Activated CD8-positive, alpha-beta T cell treated with anti-CD3 and anti-CD28 coated beads, Interleukin-2, amount 10 ng/mL, durations not matched to agents 7 days and 5 days (primary cell): ENCODE data around the gene PAM. TPM values are rescaled to one million over a fixed set of nuclear protein-coding genes. Genes with fewer than 3 reads are reported as not detected.
"Not testable (repeated sequence)": the region's sequence is repeated elsewhere in the genome, so short reads cannot be mapped to it uniquely, and the experiment has no call there.

Experiments used
- ATAC-seq: fragments of 150-1000 bp; cut with Tn5 transposase; one replicate; pipeline ENCODE4 v1.10.0; 2021; ENCODE audit warnings: moderate library complexity
- CTCF ChIA-PET: fragments of 350-600 bp; sonication (Branson Sonifier 250); formaldehyde crosslinking; loops from one replicate; lab custom pipeline; 2021; ENCODE audit warnings: antibody characterized with exemption; lab: Charles Lee
- POLR2A ChIA-PET: fragments of 350-600 bp; sonication (Branson Sonifier 250); formaldehyde crosslinking; loops from one replicate; lab custom pipeline; 2021; ENCODE audit warnings: antibody characterized with exemption; lab: Charles Lee
- DNase-seq: peaks from one replicate; pipeline ENCODE4 v3.0.0-alpha.2; 2020
- H3K27ac Mint-ChIP-seq: one replicate; pipeline ENCODE4 v1.8.0; 2021; ENCODE audit warnings: mild to moderate bottlenecking, mixed read lengths
- H3K27me3 Mint-ChIP-seq: one replicate; pipeline ENCODE4 v1.8.0; 2021; ENCODE audit warnings: low read depth, mixed read lengths
- H3K36me3 Mint-ChIP-seq: one replicate; pipeline ENCODE4 v1.8.0; 2021; ENCODE audit warnings: low read depth, mixed read lengths
- H3K4me1 Mint-ChIP-seq: one replicate; pipeline ENCODE4 v1.8.0; 2021; ENCODE audit warnings: low read depth, mixed read lengths
- H3K4me3 Mint-ChIP-seq: one replicate; pipeline ENCODE4 v1.8.0; 2021; ENCODE audit warnings: mild to moderate bottlenecking, mixed read lengths
- H3K9me3 Mint-ChIP-seq: one replicate; pipeline ENCODE4 v1.8.0; 2022; ENCODE audit warnings: mixed read lengths; ENCODE audit not compliant: insufficient read depth
- total RNA-seq, 2 experiments: library from RNA; stranded (reverse); gene quantifications; one replicate each; pipeline ENCODE4 v1.2.3, GENCODE V29; 2021

The PAM gene
- total RNA-seq, 2 experiments from 2014 or later: 16.1 to 16.3 TPM

GRCh38 chr5:102765350-102765749 is 10.2 kb downstream of the PAM start:
- CTCF ChIA-PET: interaction anchor here (2.4 to 3.4 kb wide), 3 partner anchors 7 to 16 kb away, joined by 10 to 21 read pairs (median 10); partner anchors contain the start of gene PAM
- POLR2A ChIA-PET: no interaction called here
- ATAC-seq: peak; percentile 29
- no peaks in the 10 kb centered on the region for H3K9me3 Mint-ChIP-seq
- no peak for DNase-seq
- peak overlapping the region; percentile 25 for H3K27ac Mint-ChIP-seq
- H3K36me3 Mint-ChIP-seq: no peaks in the 10 kb centered on the region
- no peak overlapping the region for H3K4me3 Mint-ChIP-seq
- peaks cover 59% of the 10 kb centered on the region for H3K4me1 Mint-ChIP-seq
- no peaks in the 10 kb centered on the region for H3K27me3 Mint-ChIP-seq

DNA sequence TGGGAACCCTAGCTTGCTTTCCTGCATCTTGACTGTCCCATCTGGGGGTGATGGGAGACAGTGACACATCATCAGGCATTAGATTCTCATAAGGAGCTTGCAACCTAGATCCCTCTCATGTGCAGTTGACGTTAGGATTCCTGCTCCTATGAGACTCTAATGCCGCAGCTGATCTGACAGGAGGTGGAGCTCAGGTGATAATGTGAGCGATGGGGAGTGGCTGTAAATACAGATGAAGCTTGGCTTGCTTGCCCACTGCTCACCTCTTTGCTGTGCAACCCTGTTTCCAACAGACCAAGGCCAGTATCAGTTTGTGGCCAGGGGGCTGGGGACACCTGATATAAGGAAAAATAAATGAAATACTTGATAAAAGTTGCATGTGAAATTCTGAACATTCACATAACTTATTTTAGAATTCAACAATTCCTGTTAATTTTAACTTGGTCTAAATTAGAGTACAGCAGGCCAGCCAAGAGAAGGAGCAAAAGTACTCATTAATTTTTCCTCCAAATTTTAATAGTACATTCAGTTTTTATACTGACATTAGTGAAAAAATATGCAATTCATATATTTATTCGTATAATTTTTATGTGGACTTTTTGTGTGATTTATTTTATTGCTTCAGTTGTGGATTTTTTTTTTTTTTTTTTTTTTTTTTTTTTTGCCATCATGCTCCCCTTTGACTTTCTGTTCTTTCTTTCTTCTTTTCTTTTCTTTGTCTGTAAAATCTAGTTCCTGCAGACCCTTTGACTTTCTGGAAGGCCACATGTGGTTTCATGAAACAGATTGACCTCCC is 11.4 kb downstream of the PAM start:
- no peaks in the 10 kb centered on the region for H3K9me3 Mint-ChIP-seq
- H3K4me1 Mint-ChIP-seq: peaks cover 54% of the 10 kb centered on the region
- H3K4me3 Mint-ChIP-seq: no peak overlapping the region
- no peak overlapping the region for H3K27ac Mint-ChIP-seq
- no peaks in the 10 kb centered on the region for H3K27me3 Mint-ChIP-seq
- no peaks in the 10 kb centered on the region for H3K36me3 Mint-ChIP-seq
- DNase-seq (no peak), ATAC-seq (no peak)
- CTCF ChIA-PET: no interaction called here
- POLR2A ChIA-PET: no interaction called here

GRCh38 chr5:102767862-102768261 is 12.8 kb downstream of the PAM start:
- CTCF ChIA-PET: interaction anchor here (1.0 to 1.3 kb wide), 2 partner anchors 12 kb away, joined by 3 to 5 read pairs; partner anchors contain the start of gene PAM

GRCh38 chr5:102770803-102771202 is 15.7 kb downstream of the PAM start:
- H3K27me3 Mint-ChIP-seq: no peaks in the 10 kb centered on the region
- POLR2A ChIA-PET: no interaction called here
- peaks cover 9% of the 10 kb centered on the region for H3K36me3 Mint-ChIP-seq
- H3K4me3 Mint-ChIP-seq: no peak overlapping the region
- CTCF ChIA-PET: interaction anchor here (0.7 to 2.2 kb wide), 2 partner anchors 9 to 369 kb away, joined by 4 to 10 read pairs; no protein-coding TSS in a partner anchor
- peaks cover 25% of the 10 kb centered on the region for H3K4me1 Mint-ChIP-seq
- no peaks in the 10 kb centered on the region for H3K9me3 Mint-ChIP-seq
- no peak overlapping the region for H3K27ac Mint-ChIP-seq
- no peak for DNase-seq
- ATAC-seq: no peak

More at GRCh38 chr5:102767862-102768261, 12.8 kb downstream of the PAM start:
- POLR2A ChIA-PET: interaction anchor here (0.7 kb wide), 1 partner anchor 12 kb away, joined by 4 read pairs; the partner anchor contains the start of gene PAM
- no peaks in the 10 kb centered on the region for H3K9me3 Mint-ChIP-seq
- no peak overlapping the region for H3K4me3 Mint-ChIP-seq
- H3K4me1 Mint-ChIP-seq: peaks cover 52% of the 10 kb centered on the region
- no peak overlapping the region for H3K27ac Mint-ChIP-seq
- no peak for ATAC-seq
- H3K27me3 Mint-ChIP-seq: no peaks in the 10 kb centered on the region
- peaks cover 2% of the 10 kb centered on the region for H3K36me3 Mint-ChIP-seq
- DNase-seq: no peak

GRCh38 chr5:102771435-102771834 is 16.3 kb downstream of the PAM start:
- no peak for ATAC-seq
- POLR2A ChIA-PET: interaction anchor here (0.7 kb wide), 1 partner anchor 12 kb away, joined by 3 read pairs; no protein-coding TSS in a partner anchor
- no peaks in the 10 kb centered on the region for H3K9me3 Mint-ChIP-seq

GRCh38 chr5:102772273-102772672 is 17.2 kb downstream of the PAM start:
- ChIA-PET CTCF (interaction anchor here (0.9 to 2.2 kb wide), 5 partner anchors 8 to 15 kb away, joined by 3 to 10 read pairs (median 4); no protein-coding TSS in a partner anchor), POLR2A (interaction anchor here (1.0 kb wide), 1 partner anchor 340 kb away, joined by 3 read pairs; no protein-coding TSS in a partner anchor)
- no peaks in the 10 kb centered on the region for H3K27me3 Mint-ChIP-seq
- H3K36me3 Mint-ChIP-seq: peaks cover 12% of the 10 kb centered on the region
- H3K4me3 Mint-ChIP-seq: no peak overlapping the region
- DNase-seq (no peak), ATAC-seq (no peak)
- H3K4me1 Mint-ChIP-seq: peaks cover 24% of the 10 kb centered on the region
- H3K9me3 Mint-ChIP-seq: no peaks in the 10 kb centered on the region
- H3K27ac Mint-ChIP-seq: no peak overlapping the region

More at GRCh38 chr5:102771435-102771834, 16.3 kb downstream of the PAM start:
- no peak for DNase-seq
- Mint-ChIP-seq H3K4me3 (no peak overlapping the region), H3K27me3 (no peaks in the 10 kb centered on the region), H3K36me3 (peaks cover 12% of the 10 kb centered on the region), H3K4me1 (peaks cover 26% of the 10 kb centered on the region), H3K27ac (peak overlapping the region; percentile 27)
- CTCF ChIA-PET: interaction anchor here (2.2 kb wide), 1 partner anchor 9 kb away, joined by 10 read pairs; no protein-coding TSS in a partner anchor

DNA sequence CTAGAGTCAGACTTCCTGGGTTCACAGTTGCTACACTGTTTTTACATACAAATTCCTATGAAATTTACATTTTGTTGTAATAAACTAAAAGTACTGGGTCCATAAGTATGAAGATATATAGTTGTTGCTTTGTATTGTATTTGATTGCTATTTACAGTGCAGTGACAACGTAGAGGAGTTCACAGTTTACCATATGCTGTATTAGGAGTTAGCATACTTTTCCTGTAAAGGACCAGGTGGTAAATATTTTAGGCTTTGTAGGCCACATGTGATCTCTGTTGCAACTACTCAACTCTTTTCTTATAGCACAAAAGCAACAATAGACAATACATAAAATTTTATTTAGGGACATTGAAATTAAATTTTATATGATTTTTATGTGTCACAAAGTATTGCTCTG is 18.0 kb downstream of the PAM start:
- no peak for ATAC-seq
- peaks cover 12% of the 10 kb centered on the region for H3K36me3 Mint-ChIP-seq
- ChIA-PET CTCF (interaction anchor here (0.9 to 1.4 kb wide), 3 partner anchors 9 to 14 kb away, joined by 3 to 10 read pairs (median 4); no protein-coding TSS in a partner anchor), POLR2A (no interaction called here)
- H3K9me3 Mint-ChIP-seq: no peaks in the 10 kb centered on the region
- H3K4me1 Mint-ChIP-seq: peaks cover 23% of the 10 kb centered on the region
- H3K27ac Mint-ChIP-seq: no peak overlapping the region
- no peak for DNase-seq
- H3K27me3 Mint-ChIP-seq: no peaks in the 10 kb centered on the region
- no peak overlapping the region for H3K4me3 Mint-ChIP-seq

GRCh38 chr5:102775756-102776155 is 20.7 kb downstream of the PAM start:
- H3K4me3 Mint-ChIP-seq, DNase-seq, ATAC-seq, H3K27me3 Mint-ChIP-seq, H3K9me3 Mint-ChIP-seq, H3K27ac Mint-ChIP-seq, POLR2A ChIA-PET: not testable (repeated sequence)
- CTCF ChIA-PET: interaction anchor here (1.1 kb wide), 1 partner anchor 15 kb away, joined by 4 read pairs; no protein-coding TSS in a partner anchor
- Mint-ChIP-seq H3K36me3 (peaks cover 14% of the 10 kb centered on the region), H3K4me1 (peaks cover 38% of the 10 kb centered on the region)

DNA sequence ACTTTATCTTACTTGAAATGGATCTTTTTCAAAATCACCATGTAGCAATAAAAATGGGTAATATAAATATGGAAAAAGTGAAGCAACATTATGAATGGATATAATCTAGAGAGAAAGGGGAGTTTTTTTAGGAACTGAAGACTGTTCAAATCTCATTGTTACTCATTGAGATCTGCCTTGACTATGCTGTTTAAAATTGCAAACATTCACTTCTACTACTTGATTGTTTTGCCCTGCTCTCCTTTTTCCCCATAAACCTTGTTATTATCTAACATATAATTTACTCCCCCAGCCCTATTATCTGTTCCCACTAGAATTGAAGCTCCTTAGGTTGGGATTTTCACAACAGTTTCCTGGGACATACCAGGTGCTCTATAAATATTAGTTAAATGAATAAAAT is 22.0 kb downstream of the PAM start:
- ChIA-PET CTCF (interaction anchor here (0.9 kb wide), 1 partner anchor 15 kb away, joined by 4 read pairs; no protein-coding TSS in a partner anchor), POLR2A (no interaction called here)
- no peak for DNase-seq
- no peak for ATAC-seq
- H3K4me1 Mint-ChIP-seq: peaks cover 28% of the 10 kb centered on the region
- H3K27ac Mint-ChIP-seq: no peak overlapping the region
- no peaks in the 10 kb centered on the region for H3K27me3 Mint-ChIP-seq
- no peaks in the 10 kb centered on the region for H3K9me3 Mint-ChIP-seq
- no peak overlapping the region for H3K4me3 Mint-ChIP-seq
- H3K36me3 Mint-ChIP-seq: peaks cover 14% of the 10 kb centered on the region

- ChIA-PET POLR2A (no interaction called here), CTCF (interaction anchor here (0.7 to 1.0 kb wide), 2 partner anchors 76 to 360 kb away, joined by 3 read pairs; no protein-coding TSS in a partner anchor)
- Mint-ChIP-seq H3K4me1 (peaks cover 25% of the 10 kb centered on the region), H3K27ac (no peak overlapping the region), H3K9me3 (no peaks in the 10 kb centered on the region), H3K4me3 (no peak overlapping the region), H3K27me3 (no peaks in the 10 kb centered on the region), H3K36me3 (peaks cover 12% of the 10 kb centered on the region)
- ATAC-seq (peak; percentile 60), DNase-seq (no peak)
These were observed 23.4 kb downstream of the PAM start for GRCh38 chr5:102778478-102778877.

- no peaks in the 10 kb centered on the region for H3K9me3 Mint-ChIP-seq
- H3K27ac Mint-ChIP-seq: no peak overlapping the region
- CTCF ChIA-PET: interaction anchor here (0.6 to 2.8 kb wide), 18 partner anchors 9 to 477 kb away, joined by 3 to 23 read pairs (median 6); partner anchors contain the start of genes MACIR and PAM
- no peaks in the 10 kb centered on the region for H3K27me3 Mint-ChIP-seq
- no peak overlapping the region for H3K4me3 Mint-ChIP-seq
- H3K4me1 Mint-ChIP-seq: peaks cover 20% of the 10 kb centered on the region
- no peak for DNase-seq
- POLR2A ChIA-PET: interaction anchor here (0.9 kb wide), 1 partner anchor 338 kb away, joined by 3 read pairs; the partner anchor contains the start of genes GIN1 and PPIP5K2
- H3K36me3 Mint-ChIP-seq: peaks cover 2% of the 10 kb centered on the region
- ATAC-seq: no peak
These were observed 26.3 kb downstream of the PAM start for GRCh38 chr5:102781359-102781758.
